ENCODE results near the gene KARS1.

KARS1 gene

GRCh38 chr16:75627851-75628250 is 19.6 kb downstream of the KARS1 start:
- H3K4me3 ChIP-seq (IDR thresholded peaks at IDR 0.05; ENCODE audit: insufficient read depth, low read depth, low read length) = no peak overlapping the region
- no peak overlapping the region for H3K4me2 ChIP-seq
- peaks cover 15% of the 10 kb centered on the region; the same call in 1 of the 2 replicates for H3K36me3 ChIP-seq (ENCODE audit: insufficient read depth)
- no peak overlapping the region for H3K9ac ChIP-seq
- H3K79me2 ChIP-seq (ENCODE audit: insufficient read depth, low read depth) = no peaks in the 10 kb centered on the region
- H3K27me3 ChIP-seq (ENCODE audit: insufficient read depth, low read depth) = no peaks in the 10 kb centered on the region
- TF ChIP-seq CTCF (conservative IDR thresholded peaks at IDR 0.05; ENCODE audit: low read depth, low read length) = no peak
- H4K20me1 ChIP-seq (ENCODE audit: insufficient read depth) = no peaks in the 10 kb centered on the region
- no peak overlapping the region for H3K27ac ChIP-seq
- no peak overlapping the region for H2AFZ ChIP-seq (ENCODE audit: low read depth)
- peaks cover 4% of the 10 kb centered on the region for H3K4me1 ChIP-seq (ENCODE audit: low read depth, poor library complexity, severe bottlenecking)

- no peak overlapping the region for H3K4me2 ChIP-seq
- no peak overlapping the region for H3K27ac ChIP-seq
- peaks cover 4% of the 10 kb centered on the region; the same call in 1 of the 2 replicates for H3K79me2 ChIP-seq (ENCODE audit: insufficient read depth, low read depth)
- TF ChIP-seq CTCF (conservative IDR thresholded peaks at IDR 0.05; ENCODE audit: low read depth, low read length) = no peak
- no peaks in the 10 kb centered on the region for H3K27me3 ChIP-seq (ENCODE audit: insufficient read depth, low read depth)
- H3K9ac ChIP-seq = no peak overlapping the region
- H4K20me1 ChIP-seq (ENCODE audit: insufficient read depth) = no peaks in the 10 kb centered on the region
- H3K36me3 ChIP-seq (ENCODE audit: insufficient read depth) = peaks cover 13% of the 10 kb centered on the region; the same call in 1 of the 2 replicates
- H3K4me3 ChIP-seq (IDR thresholded peaks at IDR 0.05; ENCODE audit: insufficient read depth, low read depth, low read length) = no peak overlapping the region
- no peak overlapping the region for H2AFZ ChIP-seq (ENCODE audit: low read depth)
- H3K4me1 ChIP-seq (ENCODE audit: low read depth, poor library complexity, severe bottlenecking) = peaks cover 6% of the 10 kb centered on the region
Observed at GRCh38 chr16:75626806-75627205, 20.7 kb downstream of the KARS1 start.

- H2AFZ ChIP-seq (ENCODE audit: low read depth) = no peak overlapping the region
- H3K27me3 ChIP-seq (ENCODE audit: insufficient read depth, low read depth) = no peaks in the 10 kb centered on the region
- no peak overlapping the region for H3K27ac ChIP-seq
- H4K20me1 ChIP-seq (ENCODE audit: insufficient read depth) = no peaks in the 10 kb centered on the region
- no peak for TF ChIP-seq CTCF (conservative IDR thresholded peaks at IDR 0.05; ENCODE audit: low read depth, low read length)
- H3K79me2 ChIP-seq (ENCODE audit: insufficient read depth, low read depth) = peaks cover 6% of the 10 kb centered on the region; the same call in 1 of the 2 replicates
- no peak overlapping the region for H3K4me3 ChIP-seq (IDR thresholded peaks at IDR 0.05; ENCODE audit: insufficient read depth, low read depth, low read length)
- H3K4me2 ChIP-seq = no peak overlapping the region
- peaks cover 13% of the 10 kb centered on the region for H3K4me1 ChIP-seq (ENCODE audit: low read depth, poor library complexity, severe bottlenecking)
- H3K36me3 ChIP-seq (ENCODE audit: insufficient read depth) = peaks cover 10% of the 10 kb centered on the region; the same call in 1 of the 2 replicates
- H3K9ac ChIP-seq = no peak overlapping the region
Observed at GRCh38 chr16:75624921-75625334, 22.5 kb downstream of the KARS1 start.

- no peaks in the 10 kb centered on the region for H4K20me1 ChIP-seq (ENCODE audit: insufficient read depth)
- peak within 1 kb of the TSS; percentile 81 for H3K27ac ChIP-seq
- H3K4me3 ChIP-seq (IDR thresholded peaks at IDR 0.05; ENCODE audit: insufficient read depth, low read depth, low read length) = no peak within 1 kb of the TSS
- peaks cover 13% of the 10 kb centered on the region for H3K4me1 ChIP-seq (ENCODE audit: low read depth, poor library complexity, severe bottlenecking)
- peak within 1 kb of the TSS; percentile 76 for H2AFZ ChIP-seq (ENCODE audit: low read depth)
- H3K79me2 ChIP-seq (ENCODE audit: insufficient read depth, low read depth) = peaks cover 6% of the 10 kb centered on the region; the same call in 1 of the 2 replicates
- no peaks in the 10 kb centered on the region for H3K27me3 ChIP-seq (ENCODE audit: insufficient read depth, low read depth)
- peak within 1 kb of the TSS; percentile 84 for H3K9ac ChIP-seq
- TF ChIP-seq CTCF (conservative IDR thresholded peaks at IDR 0.05; ENCODE audit: low read depth, low read length) = no peak
- H3K36me3 ChIP-seq (ENCODE audit: insufficient read depth) = no peaks in the 10 kb centered on the region
- peak within 1 kb of the TSS; percentile 80 for H3K4me2 ChIP-seq
Observed at GRCh38 chr16:75622761-75623605, 24.5 kb downstream of the KARS1 start, which contains the start of gene ADAT1. Gene ADAT1 (minus strand): TSS chr16:75623281. CDS start chr16:75620799, 2,482 bp downstream.

Measured in KMS-11 (cell line).